ENCODE results near the gene DOHH.

The DOHH gene

DNA sequence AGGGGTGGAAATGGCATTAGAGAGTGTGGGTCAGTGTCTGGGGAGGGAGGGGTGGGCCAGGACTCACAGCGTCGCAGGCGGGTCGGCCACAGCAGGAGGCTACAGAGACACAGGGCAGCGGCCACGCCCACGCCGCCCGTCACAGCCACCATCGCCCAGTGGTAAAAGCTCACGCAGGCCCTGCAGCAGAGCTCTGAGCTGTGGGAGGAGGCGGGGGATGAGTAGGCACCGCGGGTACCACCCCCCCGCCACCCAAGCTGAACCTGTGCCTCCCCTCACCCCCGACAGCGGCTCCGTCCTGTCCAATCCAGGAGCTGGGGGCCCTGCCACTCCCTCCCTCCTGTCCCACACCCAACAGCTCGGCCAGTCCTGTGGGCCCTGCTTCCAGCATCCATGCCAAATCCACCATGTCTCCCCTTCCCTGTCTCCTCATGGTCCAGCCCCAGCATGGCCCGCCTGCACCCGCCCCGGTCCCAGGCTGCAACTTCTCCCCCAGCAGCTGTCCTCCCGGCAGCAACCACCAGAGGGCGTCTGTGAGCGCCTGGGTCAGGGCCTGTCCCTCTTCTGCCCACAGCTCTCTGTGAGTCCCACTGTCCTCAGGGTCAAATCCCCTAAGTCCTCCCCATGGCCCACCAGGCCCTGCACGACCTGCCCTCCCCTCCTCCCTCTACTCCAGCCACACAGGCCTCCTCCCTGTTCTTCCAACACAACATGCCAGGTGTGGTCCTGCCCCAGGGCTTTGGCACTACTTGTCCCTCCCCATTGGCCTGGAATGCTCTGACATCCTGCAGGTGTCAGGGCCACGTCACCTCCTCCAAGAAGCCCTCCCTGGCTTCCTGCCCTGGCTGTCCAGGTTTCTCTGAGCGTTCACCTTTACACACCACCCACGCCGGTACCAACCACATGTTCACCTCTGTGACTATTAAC is 44.5 kb upstream of the DOHH start:
- H3K4me3 ChIP-seq (ENCODE audit: low read depth, low read length), result no peak overlapping the region
- DNase-seq (ENCODE audit: low read depth), result no peak
- TF ChIP-seq, protein P1, sequence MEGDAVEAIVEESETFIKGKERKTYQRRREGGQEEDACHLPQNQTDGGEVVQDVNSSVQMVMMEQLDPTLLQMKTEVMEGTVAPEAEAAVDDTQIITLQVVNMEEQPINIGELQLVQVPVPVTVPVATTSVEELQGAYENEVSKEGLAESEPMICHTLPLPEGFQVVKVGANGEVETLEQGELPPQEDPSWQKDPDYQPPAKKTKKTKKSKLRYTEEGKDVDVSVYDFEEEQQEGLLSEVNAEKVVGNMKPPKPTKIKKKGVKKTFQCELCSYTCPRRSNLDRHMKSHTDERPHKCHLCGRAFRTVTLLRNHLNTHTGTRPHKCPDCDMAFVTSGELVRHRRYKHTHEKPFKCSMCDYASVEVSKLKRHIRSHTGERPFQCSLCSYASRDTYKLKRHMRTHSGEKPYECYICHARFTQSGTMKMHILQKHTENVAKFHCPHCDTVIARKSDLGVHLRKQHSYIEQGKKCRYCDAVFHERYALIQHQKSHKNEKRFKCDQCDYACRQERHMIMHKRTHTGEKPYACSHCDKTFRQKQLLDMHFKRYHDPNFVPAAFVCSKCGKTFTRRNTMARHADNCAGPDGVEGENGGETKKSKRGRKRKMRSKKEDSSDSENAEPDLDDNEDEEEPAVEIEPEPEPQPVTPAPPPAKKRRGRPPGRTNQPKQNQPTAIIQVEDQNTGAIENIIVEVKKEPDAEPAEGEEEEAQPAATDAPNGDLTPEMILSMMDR (IDR thresholded peaks at IDR 0.05; ENCODE audit: control insufficient read depth, extremely low read depth, insufficient read depth), result peak; percentile 83

GRCh38 chr19:3544058-3544376 is 43.5 kb upstream of the DOHH start:
- no peak overlapping the region for H3K4me3 ChIP-seq (ENCODE audit: low read depth, low read length)
- TF ChIP-seq, protein P1 (IDR thresholded peaks at IDR 0.05; ENCODE audit: control insufficient read depth, extremely low read depth, insufficient read depth), result no peak
- DNase-seq (ENCODE audit: low read depth), result no peak

GRCh38 chr19:3543150-3544057 is 42.9 kb upstream of the DOHH start:
- no peak for DNase-seq (ENCODE audit: low read depth)
- H3K4me3 ChIP-seq (ENCODE audit: low read depth, low read length), result no peak overlapping the region
- TF ChIP-seq, protein P1 (IDR thresholded peaks at IDR 0.05; ENCODE audit: control insufficient read depth, extremely low read depth, insufficient read depth), result no peak

DNA sequence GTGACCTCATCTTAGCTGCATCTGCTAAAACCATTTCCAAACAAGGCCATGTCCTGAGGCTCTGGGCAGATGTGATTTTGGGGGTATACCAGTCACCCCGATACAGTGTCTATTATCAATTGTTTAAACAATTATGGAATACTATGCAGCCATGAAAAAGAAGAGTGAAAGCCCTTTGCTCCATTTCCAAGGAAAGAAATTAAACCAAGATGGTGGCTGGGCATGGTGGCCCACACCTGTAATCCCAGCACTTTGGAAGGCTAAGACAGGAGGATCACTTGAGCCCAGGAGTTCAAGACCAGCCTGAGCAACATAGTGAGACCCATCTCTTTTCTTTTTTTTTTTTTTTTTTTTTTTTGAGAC is 39.3 kb upstream of the DOHH start:
- H3K4me3 ChIP-seq (ENCODE audit: low read depth, low read length), result no peak overlapping the region
- DNase-seq (ENCODE audit: low read depth), result no peak
- TF ChIP-seq, protein P1 (IDR thresholded peaks at IDR 0.05; ENCODE audit: control insufficient read depth, extremely low read depth, insufficient read depth), result no peak

GRCh38 chr19:3538965-3539755 is 38.7 kb upstream of the DOHH start, which contains the start of gene TEKTIP1:
TEKTIP1 (plus strand) TSS chr19:3539174; CDS start chr19:3539178, 4 bp downstream.
- H3K4me3 ChIP-seq (ENCODE audit: low read depth, low read length), result no peak within 1 kb of the TSS
- TF ChIP-seq, protein P1 (IDR thresholded peaks at IDR 0.05; ENCODE audit: control insufficient read depth, extremely low read depth, insufficient read depth), result no peak
- DNase-seq (ENCODE audit: low read depth), result no peak

- TF ChIP-seq, protein P1 (IDR thresholded peaks at IDR 0.05; ENCODE audit: control insufficient read depth, extremely low read depth, insufficient read depth), result no peak
- DNase-seq (ENCODE audit: low read depth), result no peak
Measured at GRCh38 chr19:3538258-3538929, 37.9 kb upstream of the DOHH start.

More at GRCh38 chr19:3538258-3538929, 37.9 kb upstream of the DOHH start:
- H3K4me3 ChIP-seq (ENCODE audit: low read depth, low read length), result no peak overlapping the region

All from LNCaP clone FGC (cell line).